GM23338 (cell line): ENCODE data around the gene ABHD17B. TPM values are rescaled to one million over a fixed set of nuclear protein-coding genes. Genes with fewer than 3 reads are reported as not detected.

Experiments used
- ATAC-seq: fragments of 200-7000 bp; cut with Tn5 transposase; 3 replicates; pipeline ENCODE4 v1.9.1; 2020
- DNase-seq: peaks from one replicate; pipeline ENCODE4 v3.0.0-alpha.2; 2015; ENCODE audit warnings: low spot score
- H2AFZ ChIP-seq: fragments of 200-600 bp; sonication (generic); 2 replicates; pipeline ENCODE4 v1.8.0; 2016; ENCODE audit warnings: antibody characterized with exemption, mild to moderate bottlenecking, moderate library complexity
- H3F3A ChIP-seq: fragments of 200-600 bp; sonication (generic); replicated peaks from 2 replicates; pipeline ENCODE4 v1.8.0; 2017; ENCODE audit warnings: antibody characterized with exemption, mixed run types, low read depth
- H3K27ac ChIP-seq: fragments of 200-600 bp; sonication (generic); 2 replicates; pipeline ENCODE4 v1.6.1; 2016; ENCODE audit warnings: low read depth
- H3K27me3 ChIP-seq: fragments of 200-600 bp; sonication (generic); 2 replicates; pipeline ENCODE4 v1.8.0; 2016; ENCODE audit warnings: mild to moderate bottlenecking, mixed run types, moderate library complexity; ENCODE audit not compliant: insufficient read depth
- H3K36me3 ChIP-seq: fragments of 200-600 bp; sonication (generic); 2 replicates; pipeline ENCODE4 v1.8.0; 2016; ENCODE audit warnings: mild to moderate bottlenecking; ENCODE audit not compliant: insufficient read depth
- H3K4me1 ChIP-seq: fragments of 200-600 bp; sonication (generic); 2 replicates; pipeline ENCODE4 v1.8.0; 2016; ENCODE audit warnings: mild to moderate bottlenecking, moderate library complexity; ENCODE audit not compliant: insufficient read depth
- H3K4me2 ChIP-seq: fragments of 200-600 bp; sonication (generic); 2 replicates; pipeline ENCODE4 v1.7.1; 2017; ENCODE audit warnings: mixed run types
- H3K4me3 ChIP-seq: fragments of 200-600 bp; sonication (generic); 2 replicates; pipeline ENCODE4 v1.6.1; 2016; ENCODE audit warnings: mixed run types
- H3K79me2 ChIP-seq: fragments of 200-600 bp; sonication (generic); replicated peaks from 2 replicates; pipeline ENCODE4 v1.8.0; 2017; ENCODE audit warnings: mild to moderate bottlenecking; ENCODE audit not compliant: insufficient read depth
- H3K9me2 ChIP-seq: fragments of 200-600 bp; sonication (generic); 2 replicates; pipeline ENCODE4 v1.8.0; 2017; ENCODE audit not compliant: insufficient read depth
- H4K20me1 ChIP-seq: fragments of 200-600 bp; sonication (generic); replicated peaks from 2 replicates; pipeline ENCODE4 v1.8.0; 2017; ENCODE audit warnings: mild to moderate bottlenecking; ENCODE audit not compliant: insufficient read depth
- H3K27ac Mint-ChIP-seq: 2 replicates; pipeline ENCODE4 v1.8.0; 2020; ENCODE audit warnings: inconsistent platforms, mild to moderate bottlenecking, moderate library complexity, mixed read lengths
- H3K27me3 Mint-ChIP-seq: 3 replicates; pipeline ENCODE4 v1.8.0; 2022; ENCODE audit warnings: low read depth, mild to moderate bottlenecking, moderate library complexity, mixed read lengths, inconsistent platforms; ENCODE audit not compliant: insufficient read depth, poor library complexity
- H3K36me3 Mint-ChIP-seq: 3 replicates; pipeline ENCODE4 v1.8.0; 2021; ENCODE audit warnings: low read depth, mild to moderate bottlenecking, inconsistent platforms, moderate library complexity, mixed read lengths
- H3K4me1 Mint-ChIP-seq: 3 replicates; pipeline ENCODE4 v1.8.0; 2020; ENCODE audit warnings: mild to moderate bottlenecking, inconsistent platforms, mixed read lengths
- H3K4me3 Mint-ChIP-seq: 3 replicates; pipeline ENCODE4 v1.8.0; 2021; ENCODE audit warnings: moderate library complexity, mild to moderate bottlenecking, inconsistent platforms, mixed read lengths
- H3K9me3 Mint-ChIP-seq: 3 replicates; pipeline ENCODE4 v1.8.0; 2020; ENCODE audit warnings: moderate library complexity, mild to moderate bottlenecking, inconsistent platforms, mixed read lengths
- CREB1 ChIP-seq: fragments of 250-450 bp; sonication (Bioruptor Pico); IDR thresholded peaks from 2 replicates; pipeline ENCODE4 v1.5.0; 2020; ENCODE audit warnings: low read depth, mild to moderate bottlenecking, moderate library complexity
- CTCF ChIP-seq, 2 experiments: fragments of 200-600 bp in 1 of 2; sonication (generic) in 1 of 2; conservative IDR thresholded peaks; 2 replicates each; pipeline versions ENCODE4 v1.5.1 to v1.6.1; 2016 to 2017; ENCODE audit warnings: antibody characterized with exemption in 2 of 2, low read depth in 2 of 2, mild to moderate bottlenecking in 2 of 2, moderate library complexity in 1 of 2
- ETS1 ChIP-seq: IDR thresholded peaks from 2 replicates; pipeline ENCODE4 v1.6.1; 2016; ENCODE audit warnings: antibody characterized with exemption
- EZH2 ChIP-seq: fragments of 200-600 bp; sonication (generic); IDR thresholded peaks from one replicate; pipeline ENCODE4 v1.8.0; 2017; ENCODE audit warnings: antibody characterized with exemption, mild to moderate bottlenecking, low read depth; ENCODE audit not compliant: unreplicated experiment
- EZH2phosphoT487 ChIP-seq: fragments of 200-600 bp; sonication (generic); IDR thresholded peaks from one replicate; pipeline ENCODE4 v1.8.1; 2018; ENCODE audit warnings: antibody characterized with exemption; ENCODE audit not compliant: unreplicated experiment
- JUNB ChIP-seq: IDR thresholded peaks from one replicate; pipeline ENCODE4 v1.6.1; 2016; ENCODE audit warnings: antibody characterized with exemption; ENCODE audit not compliant: unreplicated experiment
- NANOG ChIP-seq: IDR thresholded peaks from 2 replicates; pipeline ENCODE4 v1.6.1; 2016; ENCODE audit warnings: antibody characterized with exemption, borderline replicate concordance
- POLR2AphosphoS5 ChIP-seq: IDR thresholded peaks from 2 replicates; pipeline ENCODE4 v1.6.1; 2016; ENCODE audit warnings: antibody characterized with exemption, low read depth
- REST ChIP-seq: IDR thresholded peaks from one replicate; pipeline ENCODE4 v1.6.1; 2018; ENCODE audit warnings: antibody characterized with exemption; ENCODE audit not compliant: unreplicated experiment
- STAT1 ChIP-seq: IDR thresholded peaks from one replicate; pipeline ENCODE4 v1.6.1; 2016; ENCODE audit warnings: antibody characterized with exemption; ENCODE audit not compliant: unreplicated experiment
- ZNF114 ChIP-seq: fragments of 250-450 bp; sonication (Bioruptor Pico); IDR thresholded peaks from 2 replicates; pipeline ENCODE4 v1.5.0; 2020; ENCODE audit warnings: mild to moderate bottlenecking, moderate library complexity
- ZNF331 ChIP-seq: fragments of 250-450 bp; sonication (Bioruptor Pico); IDR thresholded peaks from 2 replicates; pipeline ENCODE4 v1.5.0; 2020; ENCODE audit warnings: low read depth, mild to moderate bottlenecking, moderate library complexity
- ZNF462 ChIP-seq: fragments of 250-450 bp; sonication (Bioruptor Pico); IDR thresholded peaks from 2 replicates; pipeline ENCODE4 v1.5.0; 2020; ENCODE audit warnings: mild to moderate bottlenecking, moderate library complexity
- polyA plus RNA-seq: library from polyadenylated mRNA; unstranded; fragments of >200 nt; fragmentation: Nextera tagmentation; extraction: Ambion mirVana; gene quantifications from 2 replicates; pipeline ENCODE4 v1.2.1, GENCODE V29; 2016
- total RNA-seq: library from RNA; depleted of rRNA; stranded (reverse); fragments of >200 nt; shearing (Covaris generic); gene quantifications from 2 replicates; pipeline ENCODE4 v1.2.3, GENCODE V29; 2014

Gene ABHD17B
- total and polyA plus RNA-seq, 2 experiments from 2014 or later = 32.2 to 112 TPM

GRCh38 chr9:71928806-71929205 lies 17.8 kb upstream of the ABHD17B start:
- no peak overlapping the region for H2AFZ ChIP-seq
- H3K4me1 Mint-ChIP-seq = peaks cover 29% of the 10 kb centered on the region
- no peaks in the 10 kb centered on the region for H3F3A ChIP-seq
- no peaks in the 10 kb centered on the region for H3K9me3 Mint-ChIP-seq
- H3K27me3 ChIP-seq = no peaks in the 10 kb centered on the region
- no peak for ATAC-seq
- peaks cover 94% of the 10 kb centered on the region for H3K79me2 ChIP-seq
- H3K9me2 ChIP-seq = no peaks in the 10 kb centered on the region
- no peaks in the 10 kb centered on the region for H4K20me1 ChIP-seq
- no peak overlapping the region for H3K27ac ChIP-seq
- H3K36me3 Mint-ChIP-seq = peaks cover 4% of the 10 kb centered on the region; the same call in 2 of the 3 replicates
- no peak for DNase-seq
- H3K4me3 ChIP-seq = no peak overlapping the region
- no peaks in the 10 kb centered on the region for H3K36me3 ChIP-seq
- no peak overlapping the region for H3K27ac Mint-ChIP-seq
- peaks cover 34% of the 10 kb centered on the region for H3K4me1 ChIP-seq
- H3K4me2 ChIP-seq = no peak overlapping the region
- H3K4me3 Mint-ChIP-seq = no peak overlapping the region
- H3K27me3 Mint-ChIP-seq = no peaks in the 10 kb centered on the region
- TF ChIP-seq ETS1 = no peak
- no peak for TF ChIP-seq EZH2
- TF ChIP-seq REST = no peak
- no peak for TF ChIP-seq NANOG
- no peak for TF ChIP-seq ZNF114
- no peak for TF ChIP-seq STAT1
- no peak for TF ChIP-seq CTCF (conservative IDR thresholded peaks at IDR 0.05; ENCODE audit: low read depth in 2 of 2)
- TF ChIP-seq CREB1 (CRISPR knock-in tag) = no peak
- no peak for TF ChIP-seq ZNF331 (CRISPR knock-in tag)
- TF ChIP-seq ZNF462 (CRISPR knock-in tag) = no peak
- no peak for TF ChIP-seq POLR2AphosphoS5
- TF ChIP-seq JUNB = no peak
- no peak for TF ChIP-seq EZH2phosphoT487
